ENCODE measurements around the gene ITM2C.

Gene ITM2C, protein sequence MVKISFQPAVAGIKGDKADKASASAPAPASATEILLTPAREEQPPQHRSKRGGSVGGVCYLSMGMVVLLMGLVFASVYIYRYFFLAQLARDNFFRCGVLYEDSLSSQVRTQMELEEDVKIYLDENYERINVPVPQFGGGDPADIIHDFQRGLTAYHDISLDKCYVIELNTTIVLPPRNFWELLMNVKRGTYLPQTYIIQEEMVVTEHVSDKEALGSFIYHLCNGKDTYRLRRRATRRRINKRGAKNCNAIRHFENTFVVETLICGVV

DNA sequence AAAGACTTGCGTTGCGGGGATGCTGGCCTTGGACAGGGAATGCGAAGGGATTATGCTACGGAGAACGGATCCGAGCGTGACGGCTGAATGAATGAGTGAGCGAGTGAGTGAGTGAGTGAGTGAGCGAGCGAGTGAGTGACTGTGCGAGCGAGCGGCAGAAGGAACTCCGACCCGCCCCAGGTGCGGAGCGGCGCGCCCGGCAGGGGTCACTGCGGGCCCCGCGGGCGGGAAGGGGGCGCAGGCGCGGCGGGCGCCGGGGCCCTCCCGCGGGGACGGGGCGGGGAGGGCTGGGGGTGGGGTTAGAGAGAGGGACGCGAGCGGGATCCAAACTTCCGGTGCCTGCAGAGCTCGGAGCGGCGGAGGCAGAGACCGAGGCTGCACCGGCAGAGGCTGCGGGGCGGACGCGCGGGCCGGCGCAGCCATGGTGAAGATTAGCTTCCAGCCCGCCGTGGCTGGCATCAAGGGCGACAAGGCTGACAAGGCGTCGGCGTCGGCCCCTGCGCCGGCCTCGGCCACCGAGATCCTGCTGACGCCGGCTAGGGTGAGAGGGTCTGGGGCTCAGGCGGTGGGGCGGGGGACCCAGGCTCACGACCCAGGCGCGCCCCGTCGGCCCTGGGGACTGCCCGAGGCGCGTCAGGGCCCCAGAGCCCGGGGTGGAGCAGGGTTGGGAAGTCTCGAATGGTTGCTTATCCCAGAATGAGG, at the start of gene ITM2C:
TSS of gene ITM2C (plus strand) at position 338 of the 702 bp plus-strand sequence. CDS start at position 422, 84 bp downstream.
- DNase-seq (ENCODE audit: low read depth in 2 of 2): peak; percentile 48 to 68

GRCh38 chr2:230815088-230815487, 49.7 kb upstream of the ITM2C start:
- DNase-seq (ENCODE audit: low read depth in 2 of 2): no peak

- no peak for DNase-seq (ENCODE audit: low read depth in 2 of 2)
These were observed 48.0 kb upstream of the ITM2C start for GRCh38 chr2:230816735-230817134.

- no peak for DNase-seq (ENCODE audit: low read depth in 2 of 2)
These were observed 45.3 kb upstream of the ITM2C start for GRCh38 chr2:230819433-230819832.

- DNase-seq (ENCODE audit: low read depth in 2 of 2): no peak
These were observed 43.3 kb upstream of the ITM2C start for GRCh38 chr2:230821261-230821990.

DNA sequence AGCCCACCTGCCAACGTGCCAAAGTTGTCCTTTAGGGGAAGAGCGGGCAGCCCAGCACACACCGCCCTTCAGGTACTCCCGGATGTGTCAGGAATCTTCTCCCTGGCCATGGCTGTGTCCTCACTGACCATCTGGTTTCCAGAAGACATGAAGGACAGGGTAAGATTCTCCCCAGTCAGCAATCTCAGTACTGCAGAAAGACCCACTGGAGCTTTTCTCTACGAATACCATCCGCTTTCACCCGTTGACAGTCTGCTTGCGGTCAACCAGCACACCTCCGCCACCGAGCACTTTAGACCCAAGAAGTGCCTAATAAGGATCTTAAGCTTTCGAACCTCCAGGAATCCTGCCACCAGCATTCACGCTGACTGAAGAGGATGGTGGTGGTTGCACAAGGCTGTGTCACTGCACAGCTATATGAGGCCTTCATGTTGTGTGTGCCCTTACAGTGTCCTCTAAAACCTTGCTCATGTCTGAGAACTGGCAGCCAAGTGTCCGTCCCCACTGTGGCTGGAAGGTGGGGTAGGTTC, 42.7 kb upstream of the ITM2C start:
- DNase-seq (ENCODE audit: low read depth in 2 of 2): no peak

DNA sequence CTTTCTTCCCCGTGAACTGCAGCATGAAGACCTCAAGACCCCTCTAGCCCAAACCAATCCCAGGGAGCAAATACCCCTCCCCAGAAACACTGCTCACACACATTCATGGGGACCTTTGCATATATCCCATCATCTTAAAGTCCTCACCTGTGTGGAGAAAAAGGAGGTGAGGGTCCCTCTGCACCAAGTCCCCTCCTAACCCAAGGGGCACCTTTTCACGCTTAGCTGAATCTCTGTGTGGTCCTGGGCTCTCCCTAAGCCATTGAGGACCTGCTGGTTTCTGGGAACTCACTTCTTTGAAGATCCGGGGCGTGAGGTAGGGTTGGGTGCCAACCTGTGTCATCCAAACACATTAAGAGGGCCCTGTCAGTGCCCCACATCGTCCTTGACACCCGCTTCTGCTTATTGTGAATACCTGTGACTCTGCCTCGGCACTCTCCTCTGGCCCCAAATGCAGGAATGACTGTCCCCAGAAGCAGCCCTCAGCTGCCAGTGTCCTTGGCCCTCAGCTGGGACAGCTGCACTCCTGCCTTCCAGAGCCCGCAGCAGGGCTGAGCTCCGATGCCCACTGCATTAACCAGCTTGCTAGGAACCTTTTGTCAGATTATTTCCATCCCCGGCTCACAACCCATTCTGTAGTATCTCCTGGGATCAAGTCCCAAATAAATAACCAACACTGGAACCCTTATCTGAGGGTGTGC, 41.3 kb upstream of the ITM2C start:
- no peak for DNase-seq (ENCODE audit: low read depth in 2 of 2)

GRCh38 chr2:230824406-230824978, 40.2 kb upstream of the ITM2C start:
- DNase-seq (ENCODE audit: low read depth in 2 of 2): no peak

- no peak for DNase-seq (ENCODE audit: low read depth in 2 of 2)
These were observed 39.4 kb upstream of the ITM2C start for GRCh38 chr2:230825354-230825753.

DNA sequence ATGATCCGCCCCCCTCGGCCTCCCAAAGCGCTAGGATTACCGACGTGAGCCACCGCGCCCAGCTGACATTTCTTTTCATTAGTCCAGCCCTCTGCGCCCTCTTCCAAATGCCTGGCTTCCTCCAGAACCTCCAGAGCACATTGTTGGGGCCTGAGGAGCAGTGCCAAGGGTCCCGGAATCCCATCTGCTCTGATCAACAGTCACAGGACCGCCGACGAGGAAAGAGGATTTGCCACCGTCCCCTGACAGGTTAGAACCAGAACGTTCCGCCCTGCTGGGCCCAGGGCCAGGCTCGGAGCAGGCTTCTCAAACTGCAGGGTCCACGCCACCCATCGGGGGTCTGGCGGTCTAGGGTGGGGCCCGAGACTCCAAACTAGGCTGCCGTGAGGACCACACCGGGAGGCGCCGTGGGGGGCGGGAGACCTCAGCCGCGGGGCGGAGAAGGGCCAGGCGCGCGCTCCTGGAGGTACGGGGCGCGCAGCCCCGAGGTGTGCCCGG, 36.9 kb upstream of the ITM2C start:
- DNase-seq (ENCODE audit: low read depth in 2 of 2): no peak

DNA sequence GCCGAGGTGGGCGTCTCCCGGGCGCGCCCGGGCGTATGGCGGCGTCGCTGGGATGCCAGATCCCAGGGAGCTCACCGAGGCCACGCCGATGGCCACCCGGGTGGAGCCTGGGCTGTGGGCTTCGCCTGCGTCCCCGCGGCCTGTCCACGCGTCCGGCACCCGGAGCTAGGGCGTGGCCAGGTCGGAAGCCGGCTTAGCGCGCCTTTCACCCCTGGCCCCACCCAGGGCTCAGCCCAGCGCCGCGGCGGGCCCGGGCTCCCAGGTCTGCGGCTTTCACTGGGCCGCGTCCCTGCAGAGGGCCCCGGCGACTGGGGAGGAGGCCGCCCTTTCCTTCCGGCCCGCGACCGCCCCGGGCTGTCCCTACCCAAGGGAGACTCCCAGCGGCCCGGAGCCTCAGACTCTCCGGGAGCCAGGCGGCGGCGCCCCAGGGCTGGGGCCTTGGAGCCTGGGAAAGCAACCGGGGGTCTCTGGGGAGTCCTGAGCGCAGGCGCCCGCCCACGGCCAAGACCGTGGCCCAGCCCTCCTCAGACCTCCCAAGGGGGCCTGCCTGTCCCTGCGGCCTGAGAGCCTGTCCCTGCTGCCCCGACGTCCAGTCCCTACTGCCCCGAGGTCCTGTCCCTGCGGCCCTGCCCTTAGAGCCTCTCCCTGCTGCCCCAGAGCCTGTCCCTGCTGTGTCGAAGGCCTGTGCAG, 36.3 kb upstream of the ITM2C start:
- DNase-seq (ENCODE audit: low read depth in 2 of 2): no peak

- DNase-seq (ENCODE audit: low read depth in 2 of 2): no peak
These were observed 35.4 kb upstream of the ITM2C start for GRCh38 chr2:230829293-230829692.

GRCh38 chr2:230829959-230830358, 34.8 kb upstream of the ITM2C start:
- DNase-seq (ENCODE audit: low read depth in 2 of 2): no peak

GRCh38 chr2:230830428-230830827, 34.3 kb upstream of the ITM2C start:
- DNase-seq (ENCODE audit: low read depth in 2 of 2): no peak

DNA sequence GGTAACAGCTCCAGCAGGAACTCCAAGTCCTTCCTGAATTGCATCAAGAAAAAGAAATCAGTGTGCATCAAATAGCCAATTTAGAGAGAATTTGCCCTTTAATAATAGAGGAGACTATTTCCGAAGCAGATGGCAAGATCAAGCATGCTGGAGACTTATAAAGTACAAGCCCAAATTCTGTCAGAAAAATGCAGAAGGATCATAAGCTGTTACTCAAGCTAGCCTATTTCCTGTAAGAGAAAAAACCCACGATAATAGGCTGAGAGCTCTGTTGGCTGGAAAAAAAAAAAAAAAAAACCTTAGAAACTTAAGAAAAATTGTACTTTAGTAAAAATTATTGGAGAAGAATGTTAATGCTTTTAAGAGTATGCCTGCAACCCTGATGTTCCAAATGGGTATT, 24.4 kb upstream of the ITM2C start:
- DNase-seq (ENCODE audit: low read depth in 2 of 2): no peak

DNA sequence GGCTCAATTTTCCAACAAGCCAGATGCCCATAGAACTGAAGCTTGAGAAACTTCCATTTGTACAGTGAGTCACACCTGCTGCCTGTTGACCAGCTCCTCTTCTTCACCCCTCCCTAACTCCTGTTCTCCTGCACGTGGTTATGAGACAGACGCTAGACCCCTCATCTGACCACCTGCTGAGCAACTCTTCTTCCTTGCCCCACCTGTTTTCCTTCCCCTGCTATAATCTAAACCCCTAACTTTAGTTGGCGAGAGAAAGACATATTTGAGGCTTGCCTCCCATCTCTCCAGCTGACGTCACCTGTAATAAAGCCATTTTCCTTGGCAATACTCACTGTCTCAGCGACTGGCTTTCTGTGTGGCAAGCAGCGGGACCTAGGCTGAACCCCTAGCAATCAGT, 22.3 kb upstream of the ITM2C start:
- DNase-seq (ENCODE audit: low read depth in 2 of 2): no peak

- no peak for DNase-seq (ENCODE audit: low read depth in 2 of 2)
These were observed 21.6 kb upstream of the ITM2C start for GRCh38 chr2:230843132-230843531.

- no peak for DNase-seq (ENCODE audit: low read depth in 2 of 2)
These were observed 18.4 kb upstream of the ITM2C start for GRCh38 chr2:230846360-230846759.

DNA sequence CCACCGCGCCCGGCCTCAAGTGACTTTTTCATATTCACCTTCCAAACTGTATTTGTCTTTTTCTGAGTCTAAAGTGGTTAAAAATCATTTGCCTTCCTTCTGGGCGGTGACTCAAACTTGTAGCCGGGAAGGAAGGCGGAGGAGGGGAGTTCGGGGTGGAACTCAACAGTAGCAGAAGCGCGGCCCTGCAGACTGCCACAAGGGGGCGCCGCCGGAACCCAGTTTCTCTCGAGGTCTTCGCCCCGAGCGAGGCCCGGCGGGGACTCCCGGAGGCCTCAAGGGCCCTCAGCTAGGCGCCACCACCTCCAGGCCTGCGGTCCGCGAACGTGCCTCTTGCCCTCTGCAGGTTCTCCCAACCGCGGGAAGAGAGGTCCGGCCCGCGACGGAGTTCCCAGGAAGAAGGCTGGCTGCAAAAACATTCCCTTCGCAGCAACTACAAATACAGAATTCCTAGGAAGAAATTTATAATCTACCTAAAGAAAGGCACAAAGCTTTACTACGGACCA, 16.8 kb upstream of the ITM2C start:
- peak; percentile 86 to 92 for DNase-seq (ENCODE audit: low read depth in 2 of 2)

DNA sequence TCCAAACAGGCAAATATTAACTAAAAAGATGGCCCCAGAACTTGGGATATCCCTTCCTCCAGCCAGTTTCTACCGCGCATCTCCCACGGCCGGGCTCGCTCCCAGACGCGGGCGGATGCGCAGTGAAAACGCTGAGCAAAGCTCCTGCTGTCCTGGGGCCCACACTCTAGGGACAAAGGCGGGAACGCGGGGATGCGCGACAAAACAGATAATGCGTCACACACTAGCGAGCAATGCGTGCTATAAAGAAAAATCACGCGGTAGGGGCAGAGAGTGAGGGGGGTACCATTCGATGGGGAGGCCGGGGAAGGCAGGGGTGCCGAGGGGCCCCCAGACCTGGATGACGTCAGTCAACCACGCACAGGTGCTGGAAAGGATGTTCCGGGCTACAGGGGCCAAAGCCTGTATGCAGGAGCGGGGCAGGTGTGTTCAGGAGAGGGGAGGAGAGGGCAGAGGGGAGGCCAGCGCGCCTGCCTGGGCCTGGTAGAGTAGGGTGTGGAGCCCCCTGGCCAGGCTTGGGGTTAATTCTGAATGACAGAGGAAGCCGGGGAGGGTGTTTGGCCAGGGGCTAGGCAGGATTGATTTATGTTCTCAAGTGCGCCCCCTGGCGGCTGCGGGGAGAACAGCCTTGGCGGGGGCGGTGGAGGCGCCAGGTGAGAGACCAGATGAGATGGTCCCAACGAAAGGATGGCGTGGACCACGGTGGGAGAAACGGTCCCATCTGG, 14.9 kb upstream of the ITM2C start:
- DNase-seq (ENCODE audit: low read depth in 2 of 2): peak; percentile 49 to 69

Measured in stimulated activated CD4-positive, alpha-beta T cell treated with anti-CD3 and anti-CD28 coated beads, Interleukin-15, amount 100 ng/mL, for 48 hours (primary cell).